Measurements from ENCODE around the gene SPSB4.

Gene SPSB4

GRCh38 chr3:141020143-141020830, 30.9 kb upstream of the SPSB4 start:
- no peaks in the 10 kb centered on the region for H3K4me1 ChIP-seq
- H2AFZ ChIP-seq, result no peak overlapping the region
- TF ChIP-seq, protein P1, sequence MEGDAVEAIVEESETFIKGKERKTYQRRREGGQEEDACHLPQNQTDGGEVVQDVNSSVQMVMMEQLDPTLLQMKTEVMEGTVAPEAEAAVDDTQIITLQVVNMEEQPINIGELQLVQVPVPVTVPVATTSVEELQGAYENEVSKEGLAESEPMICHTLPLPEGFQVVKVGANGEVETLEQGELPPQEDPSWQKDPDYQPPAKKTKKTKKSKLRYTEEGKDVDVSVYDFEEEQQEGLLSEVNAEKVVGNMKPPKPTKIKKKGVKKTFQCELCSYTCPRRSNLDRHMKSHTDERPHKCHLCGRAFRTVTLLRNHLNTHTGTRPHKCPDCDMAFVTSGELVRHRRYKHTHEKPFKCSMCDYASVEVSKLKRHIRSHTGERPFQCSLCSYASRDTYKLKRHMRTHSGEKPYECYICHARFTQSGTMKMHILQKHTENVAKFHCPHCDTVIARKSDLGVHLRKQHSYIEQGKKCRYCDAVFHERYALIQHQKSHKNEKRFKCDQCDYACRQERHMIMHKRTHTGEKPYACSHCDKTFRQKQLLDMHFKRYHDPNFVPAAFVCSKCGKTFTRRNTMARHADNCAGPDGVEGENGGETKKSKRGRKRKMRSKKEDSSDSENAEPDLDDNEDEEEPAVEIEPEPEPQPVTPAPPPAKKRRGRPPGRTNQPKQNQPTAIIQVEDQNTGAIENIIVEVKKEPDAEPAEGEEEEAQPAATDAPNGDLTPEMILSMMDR (IDR thresholded peaks at IDR 0.05), result no peak

DNA sequence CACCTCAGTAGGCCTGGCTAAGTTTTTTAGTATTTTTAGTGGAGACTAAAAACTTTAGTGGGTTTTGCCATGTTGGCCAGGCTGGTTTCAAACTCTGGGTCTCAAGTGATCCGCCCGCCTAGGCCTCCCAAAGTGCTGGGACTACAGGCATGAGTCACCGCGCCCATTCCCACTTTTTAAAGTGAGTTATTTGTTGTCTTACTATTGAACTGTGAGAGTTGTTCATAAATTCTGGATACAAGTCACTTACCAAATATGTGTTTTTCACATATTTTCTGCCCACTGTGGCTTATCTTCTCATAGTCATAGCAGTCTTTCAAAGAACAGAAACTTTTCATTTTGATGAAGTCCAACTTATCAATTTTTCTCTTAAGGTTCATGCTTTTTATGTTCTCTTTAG, 29.9 kb upstream of the SPSB4 start:
- no peak overlapping the region for H3K9ac ChIP-seq
- no peaks in the 10 kb centered on the region for H3K9me3 ChIP-seq (ENCODE audit: control insufficient read depth, low read length)
- no peak overlapping the region for H2AFZ ChIP-seq
- H3K4me3 ChIP-seq (ENCODE audit: low read depth, low read length), result no peak overlapping the region
- no peak overlapping the region for H3K4me2 ChIP-seq (ENCODE audit: low read length)
- no peak overlapping the region for H3K27ac ChIP-seq
- no peaks in the 10 kb centered on the region for H3K4me1 ChIP-seq
- no peaks in the 10 kb centered on the region for H3K27me3 ChIP-seq (ENCODE audit: control insufficient read depth, insufficient read depth, low read length)
- H3K36me3 ChIP-seq (ENCODE audit: control insufficient read depth, insufficient read depth, low read length), result no peaks in the 10 kb centered on the region
- H3K79me2 ChIP-seq, result no peaks in the 10 kb centered on the region
- TF ChIP-seq, protein P1 (IDR thresholded peaks at IDR 0.05), result no peak

More at GRCh38 chr3:141020143-141020830, 30.9 kb upstream of the SPSB4 start:
- no peak overlapping the region for H3K9ac ChIP-seq
- no peak overlapping the region for H3K4me3 ChIP-seq (ENCODE audit: low read depth, low read length)
- H3K27me3 ChIP-seq (ENCODE audit: control insufficient read depth, insufficient read depth, low read length), result no peaks in the 10 kb centered on the region
- H3K79me2 ChIP-seq, result no peaks in the 10 kb centered on the region
- H3K9me3 ChIP-seq (ENCODE audit: control insufficient read depth, low read length), result no peaks in the 10 kb centered on the region
- no peaks in the 10 kb centered on the region for H3K36me3 ChIP-seq (ENCODE audit: control insufficient read depth, insufficient read depth, low read length)
- no peak overlapping the region for H3K4me2 ChIP-seq (ENCODE audit: low read length)
- no peak overlapping the region for H3K27ac ChIP-seq

- TF ChIP-seq, protein P1 (IDR thresholded peaks at IDR 0.05), result no peak
- no peak overlapping the region for H3K9ac ChIP-seq
- no peaks in the 10 kb centered on the region for H3K79me2 ChIP-seq
- no peak overlapping the region for H3K27ac ChIP-seq
- H3K4me1 ChIP-seq, result no peaks in the 10 kb centered on the region
- H3K4me3 ChIP-seq (ENCODE audit: low read depth, low read length), result no peak overlapping the region
- H3K27me3 ChIP-seq (ENCODE audit: control insufficient read depth, insufficient read depth, low read length), result no peaks in the 10 kb centered on the region
- no peaks in the 10 kb centered on the region for H3K36me3 ChIP-seq (ENCODE audit: control insufficient read depth, insufficient read depth, low read length)
- H3K4me2 ChIP-seq (ENCODE audit: low read length), result no peak overlapping the region
- no peak overlapping the region for H2AFZ ChIP-seq
- no peaks in the 10 kb centered on the region for H3K9me3 ChIP-seq (ENCODE audit: control insufficient read depth, low read length)
Observed at GRCh38 chr3:141030296-141030695, 20.9 kb upstream of the SPSB4 start.

DNA sequence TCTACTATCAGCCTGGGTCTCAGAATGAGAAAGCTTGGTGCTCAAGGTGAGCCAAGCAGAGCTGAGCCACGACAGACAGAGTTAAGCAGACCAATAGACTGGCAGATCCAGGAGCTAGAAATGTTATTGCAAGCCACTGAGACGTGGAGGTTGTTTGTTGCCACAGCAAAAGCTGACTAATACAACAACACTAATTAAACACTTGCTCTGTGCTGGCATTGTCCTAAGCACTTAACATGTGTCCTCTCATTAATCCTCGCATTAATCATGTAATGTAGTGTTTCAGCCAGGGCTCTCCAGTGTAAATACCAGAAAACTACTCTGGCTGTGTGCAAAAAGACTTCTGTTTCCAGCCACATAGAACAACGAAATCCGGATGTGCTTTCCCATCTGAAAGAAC, 11.6 kb upstream of the SPSB4 start:
- no peak overlapping the region for H2AFZ ChIP-seq
- H3K79me2 ChIP-seq, result no peaks in the 10 kb centered on the region
- no peak overlapping the region for H3K9ac ChIP-seq
- H3K9me3 ChIP-seq (ENCODE audit: control insufficient read depth, low read length), result no peaks in the 10 kb centered on the region
- H3K27ac ChIP-seq, result no peak overlapping the region
- H3K4me1 ChIP-seq, result no peaks in the 10 kb centered on the region
- H3K4me2 ChIP-seq (ENCODE audit: low read length), result no peak overlapping the region
- no peaks in the 10 kb centered on the region for H3K36me3 ChIP-seq (ENCODE audit: control insufficient read depth, insufficient read depth, low read length)
- H3K27me3 ChIP-seq (ENCODE audit: control insufficient read depth, insufficient read depth, low read length), result no peaks in the 10 kb centered on the region
- TF ChIP-seq, protein P1 (IDR thresholded peaks at IDR 0.05), result no peak
- no peak overlapping the region for H3K4me3 ChIP-seq (ENCODE audit: low read depth, low read length)

All from parathyroid adenoma (tissue), 2 donors.